Measurements from ENCODE around the gene TNS4. TPM values are rescaled to one million over a fixed set of nuclear protein-coding genes. Genes with fewer than 3 reads are reported as not detected.

TNS4 gene
- total RNA-seq, 1 donor from 2014 or later: not detected

DNA sequence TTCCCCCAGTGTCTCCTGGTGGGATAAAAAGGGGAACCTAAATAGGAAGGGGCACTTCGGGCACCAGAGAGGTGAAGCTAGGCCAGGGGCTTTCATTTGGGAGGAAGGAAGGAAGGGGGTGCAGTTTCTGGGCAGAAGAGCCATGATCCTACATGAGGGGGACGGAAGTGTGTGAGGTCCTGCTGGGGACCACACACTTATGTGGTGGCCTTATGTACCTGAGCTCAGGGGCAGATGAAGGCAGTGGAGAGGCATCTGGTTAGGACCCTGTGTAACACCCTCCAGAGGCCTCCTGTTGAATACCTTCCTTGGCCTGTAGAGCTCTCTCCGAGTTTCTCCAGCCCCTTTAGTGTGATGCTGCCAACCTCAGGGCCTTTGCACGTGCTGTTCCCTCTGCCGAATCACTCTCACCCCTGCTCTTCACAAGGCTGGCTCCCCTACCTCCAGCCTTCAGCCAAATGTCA, 37.0 kb downstream of the TNS4 start:
- Mint-ChIP-seq H3K4me1 (ENCODE audit: low read depth, unreplicated experiment) (peaks cover 5% of the 10 kb centered on the region), H3K36me3 (ENCODE audit: unreplicated experiment) (no peaks in the 10 kb centered on the region), H3K9me3 (ENCODE audit: unreplicated experiment) (peaks cover 2% of the 10 kb centered on the region), H3K4me3 (ENCODE audit: unreplicated experiment) (no peak overlapping the region), H3K27ac (ENCODE audit: unreplicated experiment) (no peak overlapping the region), H3K27me3 (ENCODE audit: unreplicated experiment) (peaks cover 3% of the 10 kb centered on the region)
- no peak for DNase-seq
- TF ChIP-seq, protein P1, sequence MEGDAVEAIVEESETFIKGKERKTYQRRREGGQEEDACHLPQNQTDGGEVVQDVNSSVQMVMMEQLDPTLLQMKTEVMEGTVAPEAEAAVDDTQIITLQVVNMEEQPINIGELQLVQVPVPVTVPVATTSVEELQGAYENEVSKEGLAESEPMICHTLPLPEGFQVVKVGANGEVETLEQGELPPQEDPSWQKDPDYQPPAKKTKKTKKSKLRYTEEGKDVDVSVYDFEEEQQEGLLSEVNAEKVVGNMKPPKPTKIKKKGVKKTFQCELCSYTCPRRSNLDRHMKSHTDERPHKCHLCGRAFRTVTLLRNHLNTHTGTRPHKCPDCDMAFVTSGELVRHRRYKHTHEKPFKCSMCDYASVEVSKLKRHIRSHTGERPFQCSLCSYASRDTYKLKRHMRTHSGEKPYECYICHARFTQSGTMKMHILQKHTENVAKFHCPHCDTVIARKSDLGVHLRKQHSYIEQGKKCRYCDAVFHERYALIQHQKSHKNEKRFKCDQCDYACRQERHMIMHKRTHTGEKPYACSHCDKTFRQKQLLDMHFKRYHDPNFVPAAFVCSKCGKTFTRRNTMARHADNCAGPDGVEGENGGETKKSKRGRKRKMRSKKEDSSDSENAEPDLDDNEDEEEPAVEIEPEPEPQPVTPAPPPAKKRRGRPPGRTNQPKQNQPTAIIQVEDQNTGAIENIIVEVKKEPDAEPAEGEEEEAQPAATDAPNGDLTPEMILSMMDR (IDR thresholded peaks at IDR 0.05; ENCODE audit: partially characterized antibody, unreplicated experiment): no peak

- Mint-ChIP-seq H3K9me3 (ENCODE audit: unreplicated experiment) (peaks cover 4% of the 10 kb centered on the region), H3K27me3 (ENCODE audit: unreplicated experiment) (peaks cover 2% of the 10 kb centered on the region), H3K27ac (ENCODE audit: unreplicated experiment) (no peak overlapping the region), H3K4me3 (ENCODE audit: unreplicated experiment) (no peak overlapping the region), H3K4me1 (ENCODE audit: low read depth, unreplicated experiment) (peaks cover 11% of the 10 kb centered on the region), H3K36me3 (ENCODE audit: unreplicated experiment) (no peaks in the 10 kb centered on the region)
- DNase-seq: no peak
- TF ChIP-seq, protein P1 (IDR thresholded peaks at IDR 0.05; ENCODE audit: partially characterized antibody, unreplicated experiment): no peak
Measured at GRCh38 chr17:40463122-40463550, 38.3 kb downstream of the TNS4 start.

GRCh38 chr17:40462343-40463121, 38.9 kb downstream of the TNS4 start:
- Mint-ChIP-seq H3K27ac (ENCODE audit: unreplicated experiment) (no peak overlapping the region), H3K9me3 (ENCODE audit: unreplicated experiment) (peaks cover 4% of the 10 kb centered on the region)

GRCh38 chr17:40461732-40462342, 39.6 kb downstream of the TNS4 start:
- H3K9me3 Mint-ChIP-seq (ENCODE audit: unreplicated experiment): peaks cover 4% of the 10 kb centered on the region
- no peak overlapping the region for H3K27ac Mint-ChIP-seq (ENCODE audit: unreplicated experiment)
- peaks cover 16% of the 10 kb centered on the region for H3K4me1 Mint-ChIP-seq (ENCODE audit: low read depth, unreplicated experiment)
- TF ChIP-seq, protein P1 (IDR thresholded peaks at IDR 0.05; ENCODE audit: partially characterized antibody, unreplicated experiment): no peak
- H3K36me3 Mint-ChIP-seq (ENCODE audit: unreplicated experiment): no peaks in the 10 kb centered on the region
- no peak overlapping the region for H3K4me3 Mint-ChIP-seq (ENCODE audit: unreplicated experiment)
- no peak for DNase-seq
- H3K27me3 Mint-ChIP-seq (ENCODE audit: unreplicated experiment): peaks cover 5% of the 10 kb centered on the region

More at GRCh38 chr17:40462343-40463121, 38.9 kb downstream of the TNS4 start:
- Mint-ChIP-seq H3K27me3 (ENCODE audit: unreplicated experiment) (peaks cover 5% of the 10 kb centered on the region), H3K4me3 (ENCODE audit: unreplicated experiment) (no peak overlapping the region), H3K36me3 (ENCODE audit: unreplicated experiment) (no peaks in the 10 kb centered on the region), H3K4me1 (ENCODE audit: low read depth, unreplicated experiment) (peaks cover 13% of the 10 kb centered on the region)
- TF ChIP-seq, protein P1 (IDR thresholded peaks at IDR 0.05; ENCODE audit: partially characterized antibody, unreplicated experiment): no peak
- no peak for DNase-seq
